NCI-H526 treated with DMSO at 0.1 percent for 48 hours (cell line): ENCODE measurements around the gene CDC34.

Experiments used
- DNase-seq: peaks from one replicate; lab custom pipeline; 2025; lab: John Stamatoyannopoulos, UW

The CDC34 gene

DNA sequence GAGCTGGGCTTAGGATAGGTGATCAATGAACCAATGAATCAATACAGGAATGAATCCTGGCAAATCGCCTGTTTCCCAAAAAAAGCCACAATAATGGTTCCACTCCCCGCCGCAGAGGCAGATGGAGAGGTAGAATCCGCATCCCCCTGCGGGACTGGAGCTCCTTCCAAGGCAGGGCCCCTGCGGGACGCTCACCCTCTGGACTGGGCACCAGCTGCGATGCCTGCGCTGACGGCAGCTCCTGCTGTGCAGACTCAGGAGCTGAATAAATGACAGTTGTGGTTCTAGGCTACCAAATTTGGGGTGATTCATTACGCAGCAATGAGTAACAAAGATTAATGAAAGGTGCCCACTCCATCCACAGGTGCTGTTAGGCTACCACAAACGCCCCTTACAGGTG lies 8.8 kb upstream of the CDC34 start:
- no peak for DNase-seq

DNA sequence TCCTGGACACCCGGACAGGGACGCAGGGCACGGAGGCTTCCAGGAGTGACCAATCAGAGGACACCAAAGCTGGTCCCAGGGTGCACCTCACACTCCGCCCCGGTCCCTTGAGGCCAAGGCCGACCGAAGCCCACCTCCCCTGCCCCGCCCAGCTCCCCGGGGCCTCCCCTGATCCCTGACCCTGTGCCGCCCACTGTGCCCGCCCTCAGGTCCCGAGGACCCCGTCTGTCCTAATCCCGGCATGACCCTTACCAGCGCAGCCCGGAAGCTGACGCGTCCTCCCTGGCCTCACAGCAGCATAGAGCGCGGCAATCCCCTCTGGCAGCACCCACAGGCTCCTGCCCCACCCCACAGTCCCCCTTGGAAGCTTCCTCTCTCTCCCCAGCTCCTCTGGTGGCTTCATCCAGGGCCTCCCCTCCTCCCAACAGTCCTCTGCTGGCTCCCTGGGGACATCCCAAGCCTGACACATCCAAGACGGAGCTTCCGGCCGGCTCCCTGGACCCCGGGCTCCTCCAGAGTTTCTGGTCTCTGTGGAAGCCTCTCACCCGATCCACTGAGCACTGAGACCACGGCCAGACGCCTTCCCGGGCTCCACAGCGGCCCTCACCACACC lies 7.4 kb upstream of the CDC34 start:
- no peak for DNase-seq

DNA sequence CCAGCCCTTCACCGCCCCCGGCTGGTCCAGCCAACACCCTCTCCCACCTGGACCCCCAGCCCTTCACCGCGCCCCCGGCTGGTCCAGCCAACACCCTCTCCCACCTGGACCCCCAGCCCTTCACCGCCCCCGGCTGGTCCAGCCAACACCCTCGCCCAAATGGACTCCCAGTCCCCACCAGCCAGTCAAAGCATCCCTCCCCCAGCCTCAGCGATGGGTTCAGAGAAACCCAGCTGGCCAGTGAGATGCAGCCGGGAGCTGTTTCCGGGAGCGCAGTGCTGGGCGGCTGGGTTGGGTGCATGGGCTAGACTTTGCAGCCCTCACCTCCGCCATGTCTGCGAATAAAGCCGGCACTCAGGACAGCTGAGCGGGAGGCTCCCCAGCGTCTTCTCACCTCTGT lies 6.5 kb upstream of the CDC34 start:
- DNase-seq: no peak

DNA sequence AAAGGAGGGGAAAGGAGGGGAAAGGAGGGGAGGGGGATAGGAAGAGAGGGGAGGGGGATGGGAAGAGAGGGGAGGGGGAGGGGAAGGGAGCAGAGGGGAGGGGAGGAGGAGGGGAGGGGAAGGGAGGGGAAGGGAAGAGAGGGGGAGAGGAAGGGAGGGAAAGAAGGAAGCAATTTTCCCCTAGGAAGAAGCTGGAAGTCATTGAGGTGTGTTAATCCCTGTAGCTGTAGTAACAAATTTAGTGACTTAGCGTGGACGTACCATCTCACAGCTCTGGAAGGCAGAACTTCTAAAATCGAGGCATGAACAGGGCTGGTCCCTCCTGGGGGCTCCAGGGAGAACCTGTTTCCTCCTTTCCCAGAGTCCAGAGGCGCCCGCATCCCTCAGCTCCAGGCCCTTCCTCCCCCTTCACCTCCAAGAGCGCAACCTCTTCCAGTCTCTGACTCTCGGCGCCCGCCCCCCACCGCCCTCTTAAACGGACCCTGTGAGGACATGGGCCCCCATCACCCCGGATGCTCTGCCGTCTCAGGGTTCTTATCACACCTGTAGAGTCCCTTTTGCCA lies 5.6 kb upstream of the CDC34 start:
- no peak for DNase-seq

DNA sequence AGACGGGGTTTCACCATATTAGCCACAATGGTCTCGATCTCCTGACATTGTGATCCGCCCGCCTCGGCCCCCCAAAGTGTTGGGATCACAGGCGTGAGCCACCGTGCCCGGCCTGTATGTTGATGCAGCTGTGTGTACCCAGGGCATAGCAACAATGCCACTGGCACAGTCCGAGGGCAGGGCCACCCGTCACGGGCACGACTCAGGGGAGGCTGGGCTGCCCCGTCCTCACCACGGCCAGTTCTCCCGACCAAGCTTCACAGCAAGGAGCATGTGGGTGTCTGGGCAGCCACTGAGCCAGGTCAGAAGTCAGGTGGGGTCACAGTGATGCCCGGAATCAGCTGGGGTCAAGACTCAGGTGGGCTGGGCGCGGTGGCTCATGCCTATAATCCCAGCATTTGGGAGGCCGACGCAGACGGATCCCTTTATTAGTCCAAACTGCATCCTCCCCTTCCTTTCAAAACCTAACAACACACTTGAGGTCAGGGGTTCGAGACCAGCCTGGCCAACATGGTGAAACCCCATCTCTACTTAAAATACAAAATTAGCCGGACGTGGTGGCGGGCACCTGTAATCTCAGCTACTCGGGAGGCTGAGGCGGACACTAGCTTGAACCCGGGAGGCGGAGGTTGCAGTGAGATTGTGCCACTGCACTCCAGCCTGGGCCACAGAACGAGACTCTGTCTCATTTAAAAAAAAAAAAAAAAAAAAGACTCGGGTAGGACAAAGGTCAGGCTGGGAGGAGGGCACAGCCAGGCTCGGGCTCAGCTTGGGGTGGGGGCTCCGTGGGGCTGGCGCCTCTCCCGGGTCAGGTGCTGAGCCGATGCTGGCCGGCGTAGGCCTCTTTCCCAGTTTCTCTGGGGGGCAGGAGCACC lies 1.2 kb upstream of the CDC34 start:
- DNase-seq: no peak

- DNase-seq: peak; percentile 19
Observed at GRCh38 chr19:531009-531752, 379 bp upstream of the CDC34 start.

DNA sequence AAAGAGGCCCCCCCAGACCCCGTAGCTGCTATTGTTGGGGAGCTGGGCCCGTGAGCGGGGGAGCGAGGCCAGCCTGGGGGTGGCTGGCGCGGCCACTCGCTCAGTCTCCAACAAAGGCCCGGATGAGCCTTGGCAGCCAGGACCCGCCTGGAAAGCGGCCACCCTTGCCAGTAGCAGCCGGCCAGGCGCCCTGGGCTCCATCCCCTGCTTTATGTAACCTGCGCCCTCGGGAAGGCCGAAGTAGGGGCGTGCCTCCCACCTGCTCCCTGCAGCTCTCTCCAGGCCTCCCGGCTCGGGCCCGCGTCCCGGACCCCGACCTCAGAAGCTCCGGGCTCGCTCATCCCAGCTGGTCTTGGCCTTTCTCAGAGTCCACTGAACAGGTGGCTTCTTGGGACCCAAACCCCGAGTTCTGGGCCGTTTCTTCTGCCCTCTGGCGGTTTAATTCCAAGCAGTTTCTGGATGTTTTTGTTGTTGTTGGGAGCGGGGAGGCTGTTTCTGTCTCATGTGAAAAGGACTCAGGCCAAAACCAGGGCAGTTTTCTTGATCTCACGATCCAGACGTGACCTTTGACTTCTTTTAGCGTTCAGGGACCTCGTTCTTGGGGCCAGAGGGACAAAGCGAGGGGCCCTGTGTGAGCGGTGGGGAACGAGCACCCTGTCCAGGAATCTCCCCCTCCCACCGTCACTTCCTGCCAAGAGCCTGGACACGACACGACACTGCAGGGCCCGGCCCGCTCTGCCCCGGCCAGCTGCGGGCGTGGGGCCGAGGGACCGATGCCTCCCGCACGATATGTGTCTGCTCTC lies 1.2 kb downstream of the CDC34 start:
- DNase-seq: peak; percentile 11

DNA sequence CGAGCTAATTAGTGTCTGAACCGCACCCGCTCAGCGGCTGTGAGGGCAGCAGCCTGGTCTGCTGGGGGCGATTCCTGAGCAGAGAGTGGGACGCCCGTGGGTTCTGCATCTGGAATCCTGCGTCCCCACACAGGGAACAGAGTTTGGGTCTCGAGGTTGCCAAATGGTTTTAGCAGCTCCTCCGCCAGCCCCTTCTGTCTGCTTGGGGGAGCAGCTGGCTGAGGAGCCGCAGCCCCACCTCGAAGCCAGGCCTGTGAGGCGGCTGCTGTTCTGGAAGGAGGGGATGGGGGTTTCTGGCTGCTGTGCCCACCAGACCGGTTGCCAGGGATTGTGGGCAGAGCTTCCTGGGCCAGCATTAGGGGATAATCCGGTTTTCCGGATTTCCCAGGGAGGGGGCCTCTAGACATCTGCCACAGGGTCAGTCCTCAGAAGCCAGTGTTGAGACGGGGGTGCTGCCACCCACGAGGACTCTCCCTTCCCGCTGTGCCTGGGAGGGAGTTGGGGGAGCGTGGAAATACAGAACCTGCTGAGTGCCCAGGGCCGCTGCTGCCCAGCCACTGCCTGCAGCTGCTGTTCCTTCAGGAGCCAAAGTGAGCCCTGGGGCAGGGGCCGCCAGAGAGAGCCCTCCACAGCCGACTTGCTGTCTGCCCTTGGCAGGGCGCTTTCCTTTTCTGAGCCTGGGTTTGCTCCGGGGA lies 2.0 kb downstream of the CDC34 start:
- no peak for DNase-seq

GRCh38 chr19:534088-534487 lies 2.5 kb downstream of the CDC34 start:
- DNase-seq: no peak

- no peak for DNase-seq
Observed at GRCh38 chr19:535017-535835, 3.7 kb downstream of the CDC34 start.

DNA sequence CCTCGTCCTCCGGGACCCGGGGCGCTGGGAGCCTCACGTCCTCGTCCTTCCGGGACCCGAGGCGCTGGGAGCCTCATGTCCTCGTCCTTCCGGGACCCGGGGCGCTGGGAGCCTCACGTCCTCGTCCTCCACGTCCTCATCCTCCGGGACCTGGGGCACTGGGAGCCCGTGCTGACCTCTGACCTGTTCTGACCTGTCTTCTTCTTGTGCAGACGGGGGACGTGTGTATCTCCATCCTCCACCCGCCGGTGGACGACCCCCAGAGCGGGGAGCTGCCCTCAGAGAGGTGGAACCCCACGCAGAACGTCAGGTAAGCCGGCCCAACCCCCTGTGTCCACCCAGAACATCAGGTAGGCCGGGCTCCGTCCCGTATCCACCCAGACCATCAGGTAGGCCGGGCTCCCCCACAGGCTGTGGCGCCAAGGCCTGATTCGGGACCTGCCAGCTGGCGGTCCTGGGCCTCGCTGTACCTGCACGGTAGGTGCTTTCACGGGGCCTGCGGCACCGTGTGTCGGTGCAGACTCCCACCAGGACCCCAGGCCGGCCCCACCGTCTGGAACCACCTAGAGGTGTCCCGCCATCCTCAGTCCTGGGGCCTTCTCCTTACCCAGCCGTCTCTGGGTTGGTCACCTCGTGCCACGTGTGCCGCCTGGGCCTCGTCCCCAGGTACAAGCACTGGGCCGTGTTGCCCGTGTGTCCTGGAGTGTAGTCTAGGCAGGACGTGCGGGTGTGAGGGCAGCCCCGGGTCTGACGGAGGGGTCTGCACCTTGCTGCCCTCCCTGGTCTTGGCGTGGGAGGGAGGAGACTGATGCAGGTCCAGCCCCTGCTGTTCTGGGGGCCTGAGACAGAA lies 4.7 kb downstream of the CDC34 start:
- no peak for DNase-seq

DNA sequence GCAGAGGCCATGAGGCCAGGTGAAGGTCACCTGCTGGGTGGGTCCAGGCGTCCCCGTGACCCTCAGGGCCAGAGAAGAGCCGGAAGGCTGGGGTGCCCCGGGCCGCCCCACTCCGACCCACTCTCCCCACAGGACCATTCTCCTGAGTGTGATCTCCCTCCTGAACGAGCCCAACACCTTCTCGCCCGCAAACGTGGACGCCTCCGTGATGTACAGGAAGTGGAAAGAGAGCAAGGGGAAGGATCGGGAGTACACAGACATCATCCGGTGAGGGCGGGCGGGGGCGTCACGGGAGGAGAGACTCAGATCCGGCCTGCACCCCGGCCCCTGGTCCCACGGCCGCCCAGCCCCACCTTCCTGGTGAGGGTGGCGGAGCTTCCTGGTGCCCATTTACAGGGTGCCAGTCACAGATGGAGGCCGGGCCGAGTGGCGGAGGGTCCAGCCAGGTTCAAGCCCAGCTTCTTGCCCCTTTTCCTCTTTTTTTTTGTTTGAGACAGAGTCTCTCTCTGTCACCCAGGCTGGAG lies 5.4 kb downstream of the CDC34 start:
- DNase-seq: no peak

DNA sequence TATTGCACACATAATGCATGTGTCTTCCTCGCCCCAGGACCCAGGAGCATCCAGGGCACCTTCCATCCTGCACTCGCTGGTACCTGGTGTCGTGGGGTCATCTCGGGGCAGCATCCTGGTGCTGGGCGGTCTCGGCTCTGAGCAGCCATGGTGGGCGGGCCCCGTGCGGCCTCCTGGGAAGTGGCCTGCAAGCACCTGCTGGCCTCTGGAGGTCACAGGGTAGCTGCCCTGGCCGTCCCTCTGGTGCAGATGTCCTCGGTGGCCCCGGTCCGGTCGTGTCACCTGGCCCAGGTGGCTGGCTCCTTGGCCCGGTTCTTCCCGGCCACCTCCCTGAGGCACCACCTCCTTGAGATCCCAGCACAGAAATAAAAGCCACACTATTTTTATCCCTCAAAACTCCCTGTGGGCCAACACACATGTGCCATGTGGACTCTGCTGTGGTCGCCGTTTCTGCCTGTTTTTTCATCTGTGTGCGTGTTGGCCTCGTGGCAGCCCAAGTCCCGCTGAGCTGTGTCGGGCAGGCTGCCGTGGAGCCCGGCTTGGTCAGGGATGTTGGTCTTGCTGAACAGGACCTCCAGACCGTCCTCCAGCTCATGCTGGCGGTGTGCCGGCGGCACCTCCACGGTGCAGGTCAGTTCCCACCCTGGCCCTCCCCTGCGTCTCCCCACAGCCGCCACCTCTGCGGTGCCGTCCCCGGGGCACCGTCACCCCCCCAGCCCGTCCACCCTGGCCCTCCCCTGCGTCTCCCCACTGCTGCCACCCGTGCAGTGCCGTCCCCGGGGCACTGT lies 7.3 kb downstream of the CDC34 start:
- no peak for DNase-seq

GRCh38 chr19:539429-540030 lies 8.0 kb downstream of the CDC34 start:
- no peak for DNase-seq

DNA sequence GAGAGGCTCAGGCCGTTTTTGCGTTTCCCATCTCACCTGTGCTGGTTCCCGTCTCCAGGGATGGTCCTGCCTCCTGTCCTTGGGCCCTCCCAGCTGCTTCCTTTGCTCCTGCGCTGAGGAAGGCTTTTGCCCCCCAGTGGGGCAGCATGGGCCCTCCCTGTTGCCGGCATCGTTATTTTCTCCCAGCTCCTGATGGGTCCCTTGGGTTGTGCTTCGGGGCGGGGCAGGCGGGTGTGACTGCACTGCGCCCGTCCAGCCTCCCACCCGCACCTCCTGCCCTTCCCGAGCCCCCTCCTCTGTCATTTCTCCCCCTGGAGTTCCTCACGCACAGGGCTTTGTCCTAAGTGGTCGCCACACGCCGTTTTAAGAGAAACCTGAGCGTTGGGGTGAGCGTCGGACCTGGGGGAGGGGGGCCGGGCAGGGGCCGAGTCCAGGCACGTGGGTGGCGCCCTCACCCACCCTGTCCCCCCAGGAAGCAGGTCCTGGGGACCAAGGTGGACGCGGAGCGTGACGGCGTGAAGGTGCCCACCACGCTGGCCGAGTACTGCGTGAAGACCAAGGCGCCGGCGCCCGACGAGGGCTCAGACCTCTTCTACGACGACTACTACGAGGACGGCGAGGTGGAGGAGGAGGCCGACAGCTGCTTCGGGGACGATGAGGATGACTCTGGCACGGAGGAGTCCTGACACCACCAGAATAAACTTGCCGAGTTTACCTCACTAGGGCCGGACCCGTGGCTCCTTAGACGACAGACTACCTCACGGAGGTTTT lies 9.5 kb downstream of the CDC34 start:
- no peak for DNase-seq

- DNase-seq: no peak
Observed at GRCh38 chr19:541699-542098, 10.1 kb downstream of the CDC34 start.
